ENCODE data around the gene GLCCI1.

GLCCI1 gene

DNA sequence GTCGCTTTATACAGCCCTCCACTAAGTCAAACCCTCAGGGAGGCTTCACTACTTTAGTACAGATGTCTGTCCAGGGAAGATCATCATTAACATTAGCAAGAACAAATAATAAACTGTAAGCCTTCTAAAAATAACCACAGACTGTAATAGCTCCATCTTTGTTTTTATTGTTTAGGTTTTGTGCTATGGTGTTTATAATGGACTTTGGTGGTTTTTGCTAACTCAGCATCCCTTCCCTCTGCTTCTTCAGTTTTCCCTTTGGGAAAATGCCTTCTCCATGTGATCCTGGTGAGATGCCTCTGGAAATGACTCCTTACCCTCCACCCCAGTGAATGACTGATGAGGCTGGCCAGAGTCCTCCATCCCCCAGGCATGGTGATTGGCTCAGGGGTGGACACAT lies 162.1 kb downstream of the GLCCI1 start:
- no peak for DNase-seq (ENCODE audit: low read depth in 2 of 2)

DNA sequence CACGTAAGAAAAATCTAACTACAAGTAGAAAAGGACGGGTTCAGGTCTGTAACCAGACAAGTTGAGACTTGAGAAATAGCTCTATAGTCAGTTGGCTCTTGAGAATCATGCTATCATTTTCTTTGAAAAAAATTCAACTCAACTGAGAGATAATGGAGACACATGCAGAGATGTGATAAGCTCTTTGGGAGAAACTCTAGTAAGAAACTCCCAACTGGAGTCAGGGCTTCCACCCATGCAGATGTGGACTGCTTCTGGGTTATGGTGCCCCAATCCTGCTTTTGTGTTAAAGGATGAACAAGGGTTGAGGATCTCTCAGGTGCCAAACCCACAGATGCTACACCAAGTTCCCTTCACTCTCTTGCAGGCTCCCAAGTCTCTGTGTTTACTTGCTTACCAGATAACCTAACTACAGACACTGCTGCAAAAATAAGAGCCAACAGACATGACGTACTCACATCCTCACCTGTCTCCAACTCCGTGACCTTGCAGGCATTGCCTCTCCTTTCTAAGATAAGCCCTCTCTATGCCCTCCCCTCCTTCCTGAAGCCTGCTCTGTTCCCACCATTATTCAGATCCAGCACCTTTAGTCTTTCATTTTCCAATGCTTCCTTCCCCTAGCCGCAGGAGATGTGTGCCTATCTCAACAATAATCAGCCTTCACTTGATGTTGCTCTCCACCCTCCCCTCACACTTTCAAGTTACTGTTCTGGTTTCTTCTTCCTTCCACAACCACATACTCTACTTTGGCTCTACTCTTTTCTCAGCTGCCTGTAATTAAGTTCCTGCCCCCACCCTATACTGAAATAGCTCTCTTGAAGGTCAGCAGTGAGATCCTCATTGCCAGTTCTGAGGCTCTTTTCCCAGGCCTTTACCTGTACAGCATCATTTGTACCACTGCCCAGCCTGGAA lies 163.4 kb downstream of the GLCCI1 start:
- DNase-seq (ENCODE audit: low read depth in 2 of 2) = no peak

DNA sequence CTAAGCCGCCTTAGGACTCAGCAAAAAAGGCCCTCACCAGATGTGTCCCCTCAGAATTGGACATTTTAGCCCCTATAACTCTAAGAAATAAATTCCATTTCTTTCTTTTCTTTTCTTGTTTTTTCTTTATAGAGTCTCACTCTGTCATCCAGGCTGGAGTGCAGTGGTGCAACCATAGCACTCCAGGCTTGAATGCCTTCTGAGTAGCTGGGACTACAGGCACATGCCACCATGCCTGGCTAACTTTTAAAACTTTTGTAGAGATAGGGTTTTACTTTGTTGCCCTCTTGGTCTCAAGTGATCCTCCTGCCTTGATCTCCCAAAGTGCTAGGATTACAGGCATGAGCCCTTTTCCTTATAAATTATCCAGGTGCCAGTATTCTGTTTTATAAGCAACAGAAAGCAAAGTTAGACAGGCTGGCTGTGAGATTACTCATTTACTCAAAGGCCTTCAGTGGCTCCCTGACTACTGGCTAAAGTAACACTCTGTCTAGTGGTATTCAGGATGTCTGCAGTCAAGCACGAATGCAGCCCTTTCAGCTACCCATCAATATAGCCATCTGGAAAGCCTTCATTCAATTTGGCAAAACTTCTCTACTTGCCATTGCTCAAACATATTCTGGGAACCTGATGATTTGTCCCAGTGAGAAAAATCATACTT lies 164.7 kb downstream of the GLCCI1 start:
- no peak for DNase-seq (ENCODE audit: low read depth in 2 of 2)

DNA sequence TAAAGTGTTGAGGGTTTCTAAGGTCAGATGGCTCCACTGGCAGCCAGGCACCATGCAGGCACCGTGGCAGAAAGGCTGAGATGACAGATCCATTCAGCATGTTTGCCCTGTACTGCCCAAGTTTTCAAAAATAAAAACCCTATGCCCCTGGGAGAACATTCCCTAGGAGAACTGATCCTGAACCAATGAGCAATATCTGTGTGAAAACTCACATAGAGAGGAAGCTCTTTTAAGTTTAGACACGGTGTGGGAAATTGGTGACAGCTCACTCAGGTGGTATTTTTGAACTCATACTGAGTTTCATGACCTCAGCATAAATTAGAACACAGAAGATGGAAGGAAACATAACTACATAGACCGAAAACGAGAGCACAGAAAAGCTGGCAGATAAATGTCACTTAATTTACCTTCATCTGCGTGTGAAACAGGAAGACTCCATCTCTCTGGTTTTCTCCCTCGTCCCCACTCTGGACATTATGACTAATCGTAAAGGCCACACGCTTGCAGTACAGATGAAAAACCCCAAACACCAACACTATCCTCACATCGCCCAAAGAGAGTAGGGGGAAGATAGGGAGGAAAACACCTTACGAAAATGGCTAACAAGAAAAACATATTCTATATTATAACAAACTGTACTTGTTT lies 165.6 kb downstream of the GLCCI1 start:
- DNase-seq (ENCODE audit: low read depth in 2 of 2) = no peak

DNA sequence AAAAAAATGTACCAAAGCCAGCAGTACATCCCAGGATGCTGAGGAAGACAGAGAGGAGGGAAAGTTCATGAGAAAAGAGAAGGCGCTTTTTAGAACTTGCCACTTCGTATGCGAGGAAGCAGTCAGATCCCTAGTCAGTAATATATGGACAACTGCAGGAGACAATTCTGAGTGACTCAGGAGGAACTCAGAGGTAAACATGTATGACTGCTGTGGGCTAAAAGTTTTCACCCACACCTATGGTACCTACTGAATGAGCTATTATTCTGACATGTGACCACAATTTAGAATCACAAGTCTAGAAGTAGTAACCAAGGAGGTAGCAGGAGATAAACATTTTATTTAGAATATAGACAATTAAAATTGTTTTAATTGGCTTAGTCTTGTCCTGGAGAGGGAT lies 166.8 kb downstream of the GLCCI1 start:
- no peak for DNase-seq (ENCODE audit: low read depth in 2 of 2)

DNA sequence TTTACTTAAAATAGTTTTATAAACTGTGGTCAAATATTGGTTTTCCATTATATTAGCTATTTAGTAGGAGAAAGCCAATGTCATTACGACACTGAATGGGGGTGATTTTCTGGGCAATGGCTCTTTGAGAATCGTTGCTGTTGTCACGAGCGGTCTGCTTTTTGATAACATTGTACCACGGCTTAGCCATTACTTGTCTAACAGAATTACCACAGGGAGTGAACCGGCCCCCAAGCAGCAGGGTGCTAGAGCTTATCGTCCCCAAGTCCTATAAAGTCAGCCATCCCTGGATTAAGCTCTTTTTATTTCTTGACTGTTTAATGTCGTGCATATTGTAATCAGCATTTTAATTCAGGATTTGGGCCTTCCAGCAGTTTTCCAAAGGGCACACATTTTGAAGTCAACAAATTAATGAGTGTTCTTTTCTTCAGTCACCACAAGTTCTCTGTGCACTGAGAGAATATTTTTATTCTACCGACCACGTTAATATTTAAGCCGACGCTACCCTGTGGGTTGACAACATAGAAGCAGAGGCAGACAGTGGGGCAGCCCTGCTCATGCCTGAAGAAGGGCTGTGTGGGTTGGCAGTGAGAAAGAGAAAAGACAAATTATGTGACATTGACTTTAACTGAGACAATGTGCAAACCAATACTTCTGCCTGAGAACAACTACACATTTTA lies 167.6 kb downstream of the GLCCI1 start:
- DNase-seq (ENCODE audit: low read depth in 2 of 2) = no peak

Data from stimulated activated CD8-positive, alpha-beta memory T cell treated with anti-CD3 and anti-CD28 coated beads, Interleukin-7, amount 100 ng/mL, for 4 hours (primary cell).